ENCODE results near the gene IGFBPL1.

DNA sequence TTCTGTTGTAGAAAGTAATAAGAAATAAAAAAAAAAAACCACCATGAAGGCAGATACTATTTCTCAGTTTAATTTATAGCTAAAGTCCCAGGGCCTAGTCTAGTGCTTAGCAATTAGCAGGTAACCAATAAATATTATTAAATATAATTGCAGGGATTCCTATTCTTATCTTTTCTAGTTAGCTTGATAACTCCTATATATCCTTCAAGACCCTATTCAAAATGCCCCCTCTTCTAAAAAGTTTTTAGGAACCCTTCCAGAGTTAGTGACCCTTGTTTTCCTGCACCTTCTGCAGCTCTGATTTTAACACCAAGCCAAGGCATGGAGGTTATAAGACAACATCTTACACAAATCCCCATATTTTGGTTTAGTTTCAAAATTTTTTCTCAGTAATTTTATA is 56.4 kb downstream of the IGFBPL1 start:
- TF ChIP-seq, protein P1, sequence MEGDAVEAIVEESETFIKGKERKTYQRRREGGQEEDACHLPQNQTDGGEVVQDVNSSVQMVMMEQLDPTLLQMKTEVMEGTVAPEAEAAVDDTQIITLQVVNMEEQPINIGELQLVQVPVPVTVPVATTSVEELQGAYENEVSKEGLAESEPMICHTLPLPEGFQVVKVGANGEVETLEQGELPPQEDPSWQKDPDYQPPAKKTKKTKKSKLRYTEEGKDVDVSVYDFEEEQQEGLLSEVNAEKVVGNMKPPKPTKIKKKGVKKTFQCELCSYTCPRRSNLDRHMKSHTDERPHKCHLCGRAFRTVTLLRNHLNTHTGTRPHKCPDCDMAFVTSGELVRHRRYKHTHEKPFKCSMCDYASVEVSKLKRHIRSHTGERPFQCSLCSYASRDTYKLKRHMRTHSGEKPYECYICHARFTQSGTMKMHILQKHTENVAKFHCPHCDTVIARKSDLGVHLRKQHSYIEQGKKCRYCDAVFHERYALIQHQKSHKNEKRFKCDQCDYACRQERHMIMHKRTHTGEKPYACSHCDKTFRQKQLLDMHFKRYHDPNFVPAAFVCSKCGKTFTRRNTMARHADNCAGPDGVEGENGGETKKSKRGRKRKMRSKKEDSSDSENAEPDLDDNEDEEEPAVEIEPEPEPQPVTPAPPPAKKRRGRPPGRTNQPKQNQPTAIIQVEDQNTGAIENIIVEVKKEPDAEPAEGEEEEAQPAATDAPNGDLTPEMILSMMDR (IDR thresholded peaks at IDR 0.05; ENCODE audit: borderline replicate concordance, extremely low read depth, low read length, poor library complexity, severe bottlenecking), result no peak
- TF ChIP-seq EZH2 (IDR thresholded peaks at IDR 0.05; ENCODE audit: borderline replicate concordance, low read depth, low read length, severe bottlenecking), result no peak
